HG03095 (cell line): ENCODE measurements around the gene CEACAM18.
"Not testable (repeated sequence)": the region's sequence is repeated elsewhere in the genome, so short reads cannot be mapped to it uniquely, and the experiment has no call there.

ENCODE experiments used
- ATAC-seq: cut with Tn5 transposase; IDR thresholded peaks from one replicate; pipeline ENCODE4 v1.9.1; 2021; ENCODE audit warnings: moderate library complexity; ENCODE audit not compliant: unreplicated experiment

The CEACAM18 gene

GRCh38 chr19:51478381-51479234, at the start of gene CEACAM18:
Gene CEACAM18 (plus strand): TSS chr19:51478539.
- ATAC-seq = no peak

GRCh38 chr19:51430221-51430620, 48.1 kb upstream of the CEACAM18 start:
- no peak for ATAC-seq

GRCh38 chr19:51431124-51431523, 47.2 kb upstream of the CEACAM18 start:
- ATAC-seq = no peak

GRCh38 chr19:51433043-51433442, 45.3 kb upstream of the CEACAM18 start:
- ATAC-seq = no peak

GRCh38 chr19:51434456-51434855, 43.9 kb upstream of the CEACAM18 start:
- ATAC-seq = no peak

GRCh38 chr19:51439021-51439465, 39.3 kb upstream of the CEACAM18 start:
- no peak for ATAC-seq

- ATAC-seq = no peak
Observed at GRCh38 chr19:51440052-51440451, 38.3 kb upstream of the CEACAM18 start.

GRCh38 chr19:51440846-51441409, 37.4 kb upstream of the CEACAM18 start:
- ATAC-seq = no peak

- peak; percentile 83 for ATAC-seq
Observed at GRCh38 chr19:51441410-51442390, 36.6 kb upstream of the CEACAM18 start.

GRCh38 chr19:51447510-51447909, 30.8 kb upstream of the CEACAM18 start:
- ATAC-seq = not testable (repeated sequence)

GRCh38 chr19:51448011-51448410, 30.3 kb upstream of the CEACAM18 start:
- ATAC-seq = no peak

GRCh38 chr19:51448411-51449016, 29.8 kb upstream of the CEACAM18 start:
- no peak for ATAC-seq

- no peak for ATAC-seq
Observed at GRCh38 chr19:51450730-51451307, 27.5 kb upstream of the CEACAM18 start.

- ATAC-seq = no peak
Observed at GRCh38 chr19:51456541-51457290, 21.6 kb upstream of the CEACAM18 start.

- no peak for ATAC-seq
Observed at GRCh38 chr19:51457351-51458013, 20.9 kb upstream of the CEACAM18 start.

- no peak for ATAC-seq
Observed at GRCh38 chr19:51458051-51458645, 20.2 kb upstream of the CEACAM18 start, which contains the start of gene SIGLEC8. Gene SIGLEC8 (minus strand): TSS chr19:51458454. CDS start chr19:51458387, 67 bp downstream.

- no peak for ATAC-seq
Observed at GRCh38 chr19:51458899-51459505, 19.3 kb upstream of the CEACAM18 start.
